Sigmoid colon (tissue), 7 donors: Measurements from ENCODE around the gene GPC6. TPM values are rescaled to one million over a fixed set of nuclear protein-coding genes. Genes with fewer than 3 reads are reported as not detected.

Experiments used
- DNase-seq: peaks from one replicate; pipeline ENCODE4 v3.0.0-alpha.2; 2019
- H3K27ac ChIP-seq, 4 donors: fragments of 200-600 bp; sonication (generic); one replicate each; pipeline ENCODE4 v1.5.1; 2016 to 2019; ENCODE audit warnings: mild to moderate bottlenecking in 1 of 4
- H3K27me3 ChIP-seq, 3 donors: fragments of 200-600 bp; sonication (generic); one replicate each; pipeline ENCODE4 v1.5.1; 2019; ENCODE audit warnings: mild to moderate bottlenecking in 1 of 3
- H3K36me3 ChIP-seq, 4 donors: fragments of 200-600 bp; sonication (generic); one replicate each; pipeline ENCODE4 v1.5.1; 2016 to 2019
- H3K4me1 ChIP-seq, 4 donors: fragments of 200-600 bp; sonication (generic); one replicate each; pipeline ENCODE4 v1.5.1; 2017 to 2019
- H3K4me3 ChIP-seq, 4 donors: fragments of 200-600 bp; sonication (generic); one replicate each; pipeline ENCODE4 v1.5.1; 2017 to 2019; ENCODE audit warnings: mild to moderate bottlenecking in 2 of 4, moderate library complexity in 1 of 4
- H3K9me3 ChIP-seq, 4 donors: fragments of 200-600 bp in 3 of 4; sonication (generic) in 3 of 4; one replicate each; pipeline versions ENCODE4 v1.5.1 to v1.6.1; 2013 to 2019
- CTCF ChIP-seq, 4 experiments: fragments of 450-650 bp in 3 of 4; fragments of 200-600 bp in 1 of 4; IDR thresholded peaks; one replicate each; pipeline ENCODE4 v1.5.1; 2016 to 2019; ENCODE audit warnings: antibody characterized with exemption in 4 of 4, mild to moderate bottlenecking in 3 of 4, moderate library complexity in 2 of 4
- EP300 ChIP-seq, 4 donors: sonication (generic); formaldehyde crosslinking; IDR thresholded peaks; one replicate each; pipeline ENCODE4 v1.6.1; 2017; ENCODE audit warnings: antibody characterized with exemption in 4 of 4
- POLR2A ChIP-seq, 2 donors: fragments of 450-650 bp; IDR thresholded peaks; one replicate each; pipeline ENCODE4 v1.6.1; 2016; ENCODE audit warnings: antibody characterized with exemption in 2 of 2, mild to moderate bottlenecking in 2 of 2, moderate library complexity in 2 of 2
- POLR2AphosphoS5 ChIP-seq, 4 donors: sonication (generic); formaldehyde crosslinking; IDR thresholded peaks; one replicate each; pipeline ENCODE4 v1.6.1; 2017; ENCODE audit warnings: antibody characterized with exemption in 4 of 4
- WGBS, 2 donors: extraction: QIAGEN DNeasy Blood & Tissue Kit; methylation state at CpG; one replicate each; pipeline ENCODE4 v1.1.7; 2013; 5-methylcytosine and 5-hydroxymethylcytosine counted together
- intact Hi-C: fragments of 100-400 bp; cut with DNase I; formaldehyde crosslinking; loops from one replicate; pipeline ENCODE4 v1.15.1; 2023
- polyA plus RNA-seq, 3 donors: library from polyadenylated mRNA; stranded (reverse); fragments of 200-250 nt; gene quantifications; one replicate each; pipeline ENCODE4 v1.2.3, GENCODE V29; 2013
- total RNA-seq, 4 donors: library from RNA; depleted of rRNA; stranded (reverse); fragments of >200 nt; gene quantifications; one replicate each; pipeline ENCODE4 v1.1.0, GENCODE V29; 2016
- donor health status: healthy with polysubstance abuse.
- donor health status: Bipolar disorder and iron deficiency.
- donor health status: healthy.

The GPC6 gene
- total and polyA plus RNA-seq, 7 donors: 0.23 to 27.5 (median 14.4) TPM

- Histone ChIP-seq H3K9me3 (peaks cover 0 to 10% (median 0%) of the 10 kb centered on the region in 4 donors), H3K4me3 (no peak overlapping the region), H3K36me3 (no peaks in the 10 kb centered on the region), H3K27ac (peak overlapping the region in 2 of 4 donors; percentile 41 to 51), H3K4me1 (peaks cover 0 to 15% (median 4%) of the 10 kb centered on the region in 4 donors), H3K27me3 (no peaks in the 10 kb centered on the region)
- TF ChIP-seq CTCF (IDR thresholded peaks at IDR 0.05) (no peak), EP300 (IDR thresholded peaks at IDR 0.05) (no peak), POLR2AphosphoS5 (IDR thresholded peaks at IDR 0.05) (no peak), POLR2A (IDR thresholded peaks at IDR 0.05) (no peak)
- DNase-seq: no peak
- intact Hi-C loops: no loop called here
Observed at GRCh38 chr13:93234459-93234858, 7.9 kb downstream of the GPC6 start.

GRCh38 chr13:93235258-93236015, 8.8 kb downstream of the GPC6 start:
- Histone ChIP-seq H3K4me1 (peaks cover 0 to 15% (median 4%) of the 10 kb centered on the region in 4 donors), H3K9me3 (peaks cover 0 to 10% (median 0%) of the 10 kb centered on the region in 4 donors), H3K27ac (peak overlapping the region; percentile 41 to 51 (median 46)), H3K27me3 (no peaks in the 10 kb centered on the region), H3K36me3 (no peaks in the 10 kb centered on the region), H3K4me3 (no peak overlapping the region)
- peak; percentile 77 for DNase-seq
- 69 to 73% methylated on average over 2 of the region's 2 CpGs for WGBS, 2 donors
- peak in 3 of 4 donors; percentile 21 to 41 (median 32) for TF ChIP-seq POLR2AphosphoS5 (IDR thresholded peaks at IDR 0.05)
- TF ChIP-seq CTCF (IDR thresholded peaks at IDR 0.05): no peak
- intact Hi-C loops: no loop called here

GRCh38 chr13:93238711-93239110, 12.1 kb downstream of the GPC6 start:
- peaks cover 0 to 19% (median 4%) of the 10 kb centered on the region in 4 donors for H3K4me1 ChIP-seq
- no peak overlapping the region for H3K27ac ChIP-seq
- H3K9me3 ChIP-seq: peaks cover 0 to 10% (median 0%) of the 10 kb centered on the region in 4 donors
- no peaks in the 10 kb centered on the region for H3K27me3 ChIP-seq
- no peak overlapping the region for H3K4me3 ChIP-seq
- 95 to 96% methylated on average over 1 of the region's 1 CpG for WGBS, 2 donors
- H3K36me3 ChIP-seq: no peaks in the 10 kb centered on the region
- TF ChIP-seq POLR2AphosphoS5 (IDR thresholded peaks at IDR 0.05) (no peak), EP300 (IDR thresholded peaks at IDR 0.05) (no peak), POLR2A (IDR thresholded peaks at IDR 0.05) (no peak), CTCF (IDR thresholded peaks at IDR 0.05) (no peak)
- DNase-seq: no peak
- intact Hi-C loops: no loop called here

- 85% methylated on average over 7 of the region's 7 CpGs for WGBS, 2 donors
- Histone ChIP-seq H3K36me3 (no peaks in the 10 kb centered on the region), H3K27me3 (no peaks in the 10 kb centered on the region), H3K27ac (peak overlapping the region in 2 of 4 donors; percentile 36 to 49), H3K4me1 (peaks cover 0 to 11% (median 2%) of the 10 kb centered on the region in 4 donors), H3K4me3 (peak overlapping the region in 2 of 4 donors; percentile 26 to 31), H3K9me3 (peaks cover 0 to 8% (median 0%) of the 10 kb centered on the region in 4 donors)
- no peak for DNase-seq
- TF ChIP-seq POLR2A (IDR thresholded peaks at IDR 0.05): no peak
- TF ChIP-seq EP300 (IDR thresholded peaks at IDR 0.05): no peak
- no peak for TF ChIP-seq CTCF (IDR thresholded peaks at IDR 0.05)
- TF ChIP-seq POLR2AphosphoS5 (IDR thresholded peaks at IDR 0.05): no peak
- intact Hi-C loops: no loop called here
Observed at GRCh38 chr13:93243375-93244063, 16.9 kb downstream of the GPC6 start.
